OCI-M2 (cell line): ENCODE results near the gene BBC3.
A peak's percentile ranks its signal among the peaks of the same experiment; 100 is the strongest.
"Not testable (repeated sequence)": the region's sequence is repeated elsewhere in the genome, so short reads cannot be mapped to it uniquely, and the experiment has no call there.

Experiments used
- DNase-seq: peaks from one replicate; lab custom pipeline; 2025; ENCODE audit not compliant: unreplicated experiment; lab: John Stamatoyannopoulos, UW

Gene BBC3

DNA sequence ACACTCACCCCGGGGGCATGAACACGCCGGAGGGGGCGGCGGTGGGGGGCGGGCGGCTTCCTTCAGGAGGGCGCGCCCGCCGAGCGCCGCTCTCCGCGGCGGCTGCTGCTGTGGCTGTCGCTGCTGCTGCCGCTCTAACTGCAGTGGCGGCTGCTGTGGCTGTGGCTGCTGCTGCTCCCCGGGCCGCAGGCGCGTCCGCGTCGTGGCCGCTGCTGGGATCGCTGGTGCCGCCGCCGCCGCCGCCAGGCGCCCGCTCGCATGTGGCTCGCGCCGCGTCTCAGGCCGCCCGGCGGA lies at the start of gene BBC3:
Gene BBC3 (minus strand): TSS at position 279 of the 294 bp plus-strand sequence. CDS start 2,768 bp downstream, outside the sequence.
- no peak for DNase-seq

DNA sequence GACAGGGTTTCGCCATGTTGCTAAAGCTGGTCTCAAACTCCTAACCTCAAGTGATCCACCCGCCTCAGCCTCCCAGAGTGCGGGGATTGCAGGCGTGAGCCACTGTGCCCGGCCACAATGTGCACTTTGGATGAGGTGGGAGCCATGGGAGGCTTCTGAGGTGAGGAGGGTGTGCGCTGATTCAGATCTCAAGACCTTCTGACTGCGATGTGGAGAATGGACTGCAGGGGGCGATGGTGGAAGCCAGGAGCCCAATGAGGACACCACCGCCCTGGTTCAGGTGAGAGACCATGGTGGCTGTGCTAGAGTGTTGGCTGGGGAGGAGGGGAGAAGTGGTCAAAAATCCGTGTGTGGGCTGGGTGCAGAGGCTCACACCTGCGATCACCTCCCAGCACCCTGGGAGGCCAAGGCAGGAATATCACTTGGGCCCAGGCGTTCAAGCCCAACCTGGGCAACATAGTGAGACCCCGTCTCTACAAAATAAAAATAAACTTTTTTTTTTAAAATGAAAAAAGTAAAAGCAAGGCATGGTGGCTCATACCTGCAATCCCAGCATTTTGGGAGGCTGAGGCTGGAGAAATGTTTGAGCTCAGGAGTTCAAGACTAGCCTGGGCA lies 49.3 kb upstream of the BBC3 start:
- DNase-seq: no peak

DNA sequence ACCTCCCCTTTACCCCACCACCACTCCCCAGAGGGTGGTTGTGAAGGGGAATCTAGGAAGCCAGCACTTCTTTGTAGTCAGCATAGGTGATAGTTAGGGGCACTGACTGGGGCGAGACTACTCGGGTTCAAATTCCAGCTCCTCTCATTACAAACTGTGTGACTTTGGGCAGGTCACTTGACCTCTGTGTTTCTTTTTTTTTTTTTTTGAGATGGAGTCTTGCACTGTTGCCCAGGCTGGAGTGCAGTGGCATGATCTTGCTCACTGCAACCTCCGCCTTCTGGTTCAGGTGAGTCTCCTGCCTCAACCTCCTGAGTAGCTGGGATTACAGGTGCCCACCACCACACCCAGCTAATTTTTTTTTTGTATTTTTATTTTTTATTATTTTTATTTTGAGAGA lies 45.5 kb upstream of the BBC3 start:
- not testable (repeated sequence) for DNase-seq

GRCh38 chr19:47275791-47276461 lies 44.9 kb upstream of the BBC3 start:
- DNase-seq: no peak

- DNase-seq: no peak
Measured at GRCh38 chr19:47274891-47275761, 44.1 kb upstream of the BBC3 start.

DNA sequence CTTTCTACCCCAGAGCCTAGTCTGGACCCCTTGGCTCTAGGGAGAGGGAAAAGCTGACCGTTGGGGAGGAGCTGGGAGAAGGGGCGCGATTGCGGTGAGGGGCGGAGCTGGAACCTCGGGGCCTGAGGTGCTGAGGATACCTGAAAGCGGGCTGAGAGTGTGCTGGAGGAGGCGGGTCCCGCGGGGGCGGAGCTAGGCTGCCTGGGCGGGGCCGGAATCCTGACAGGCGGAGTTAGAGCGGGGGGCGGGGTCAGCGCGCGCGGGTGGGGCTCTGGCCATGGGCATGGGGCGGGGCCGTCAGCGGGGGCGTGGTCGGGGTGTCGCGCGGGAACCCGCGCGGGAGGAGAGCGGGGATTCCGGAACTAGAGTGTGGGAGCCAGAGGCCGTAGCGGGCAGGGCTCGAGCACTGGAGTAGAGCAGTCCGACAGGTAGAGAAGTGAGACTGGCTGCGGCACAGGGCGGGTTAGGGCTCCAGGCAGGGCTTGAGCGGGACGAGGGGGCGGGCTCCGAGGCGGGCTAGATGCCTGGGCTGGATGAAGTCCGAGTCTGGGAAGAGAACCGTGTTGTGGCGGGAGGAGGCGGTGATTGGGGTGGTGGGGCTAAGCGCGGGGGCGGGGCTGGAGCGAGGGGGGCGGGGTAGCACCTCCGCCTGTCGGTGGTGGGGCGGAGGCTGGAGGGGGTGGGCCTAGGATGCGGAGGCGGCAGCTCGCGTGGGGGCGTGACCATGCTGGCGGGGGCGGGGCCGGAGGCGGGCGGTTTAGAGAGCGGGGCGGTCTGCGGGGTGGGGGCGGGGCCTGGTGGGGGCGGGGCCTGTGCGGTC lies 43.3 kb upstream of the BBC3 start, which contains the start of gene INAFM1:
Gene INAFM1 (plus strand): TSS at position 815 of the 820 bp plus-strand sequence. CDS start 35 bp downstream, outside the sequence.
- DNase-seq: peak; percentile 83

GRCh38 chr19:47273313-47274070 lies 42.5 kb upstream of the BBC3 start:
- peak; percentile 79 for DNase-seq

- peak; percentile 80 for DNase-seq
Measured at GRCh38 chr19:47272448-47273312, 41.7 kb upstream of the BBC3 start.

DNA sequence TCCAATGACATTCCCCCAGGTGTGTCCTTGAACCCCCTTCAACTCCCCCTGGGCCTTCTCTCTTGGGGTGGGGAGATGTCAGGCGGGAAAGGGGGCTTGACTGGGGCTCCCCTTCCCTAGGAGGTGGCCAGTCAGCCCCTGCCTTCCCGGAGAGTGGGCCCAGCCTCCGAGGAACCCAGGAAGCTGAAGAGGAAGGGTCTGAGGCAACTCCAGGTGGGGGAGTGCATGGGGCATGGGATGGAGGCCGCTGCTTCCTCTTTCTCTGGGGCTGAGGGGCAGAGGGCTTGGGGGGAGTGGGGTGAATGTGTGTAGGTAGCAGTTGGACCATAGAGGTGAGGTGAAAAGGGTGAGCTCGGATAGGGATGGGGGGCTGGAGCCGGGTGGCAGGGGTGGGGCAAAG lies 41.0 kb upstream of the BBC3 start:
- no peak for DNase-seq

GRCh38 chr19:47270408-47270807 lies 39.4 kb upstream of the BBC3 start:
- DNase-seq: no peak

DNA sequence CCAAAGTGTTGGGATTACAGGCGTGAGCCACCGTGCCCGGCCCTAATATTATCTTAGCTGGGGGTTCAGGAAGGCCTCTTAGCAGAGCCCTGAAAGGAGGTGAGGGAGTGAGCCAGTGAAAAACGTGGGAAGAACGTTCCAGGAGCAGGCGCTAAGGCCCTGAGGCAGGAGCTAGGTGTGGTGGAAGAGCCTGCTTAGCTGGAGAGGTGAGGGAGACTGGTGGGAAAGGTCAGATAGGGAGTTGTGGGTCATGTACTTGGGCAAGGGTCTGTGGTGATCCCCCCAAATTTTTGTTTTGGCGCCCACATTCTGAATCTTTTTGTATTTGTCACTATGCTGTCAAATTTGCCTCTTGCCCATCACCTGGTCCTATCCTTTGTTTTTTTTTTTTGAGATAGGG lies 38.6 kb upstream of the BBC3 start:
- no peak for DNase-seq

DNA sequence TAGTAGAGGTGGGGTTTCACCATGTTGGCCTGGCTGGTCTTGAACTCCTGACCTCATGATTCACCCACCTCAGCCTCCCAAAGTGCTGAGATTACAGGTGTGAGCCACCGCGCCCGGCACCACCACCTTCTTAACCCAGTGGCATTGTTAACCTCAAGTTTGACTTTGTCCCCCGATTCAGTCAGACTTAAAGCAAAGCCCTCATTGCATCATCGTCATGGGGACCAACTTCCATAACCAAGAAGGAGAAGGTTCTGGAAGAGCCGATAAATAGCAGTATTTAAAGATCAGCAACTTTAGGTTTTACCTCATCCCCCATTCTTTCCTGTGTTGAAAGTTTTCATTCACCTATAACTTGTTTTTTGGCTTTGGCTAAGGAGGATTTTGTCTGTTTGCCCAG lies 37.0 kb upstream of the BBC3 start:
- no peak for DNase-seq

GRCh38 chr19:47267350-47267759 lies 36.4 kb upstream of the BBC3 start:
- no peak for DNase-seq

DNA sequence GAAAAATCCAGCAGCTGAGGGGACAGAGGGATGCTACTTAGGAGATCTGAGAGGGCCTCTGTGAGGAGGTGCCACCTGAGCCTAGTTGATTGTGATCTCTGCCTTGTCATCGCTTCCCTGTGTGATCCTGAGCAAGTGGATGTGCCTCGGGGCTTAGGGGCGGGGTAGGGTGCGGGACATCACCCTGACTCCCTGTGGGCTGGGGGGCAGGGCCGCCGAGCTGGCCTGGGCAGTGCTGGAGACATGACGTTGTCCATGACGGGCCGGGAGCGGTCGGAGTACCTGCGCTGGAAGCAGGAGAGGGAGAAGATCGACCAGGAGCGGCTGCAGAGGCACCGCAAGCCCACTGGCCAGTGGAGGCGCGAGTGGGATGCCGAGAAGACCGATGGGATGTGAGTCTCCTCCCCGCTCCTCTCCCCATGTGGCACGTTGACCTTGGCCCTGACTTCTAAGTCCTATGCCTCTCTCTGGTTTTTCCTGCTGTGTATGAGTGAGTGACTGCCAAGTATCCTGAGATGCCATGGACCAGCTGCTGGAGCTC lies 35.5 kb upstream of the BBC3 start:
- DNase-seq: no peak

GRCh38 chr19:47264629-47265028 lies 33.6 kb upstream of the BBC3 start:
- DNase-seq: no peak

- DNase-seq: not testable (repeated sequence)
Measured at GRCh38 chr19:47261946-47262793, 31.2 kb upstream of the BBC3 start.

DNA sequence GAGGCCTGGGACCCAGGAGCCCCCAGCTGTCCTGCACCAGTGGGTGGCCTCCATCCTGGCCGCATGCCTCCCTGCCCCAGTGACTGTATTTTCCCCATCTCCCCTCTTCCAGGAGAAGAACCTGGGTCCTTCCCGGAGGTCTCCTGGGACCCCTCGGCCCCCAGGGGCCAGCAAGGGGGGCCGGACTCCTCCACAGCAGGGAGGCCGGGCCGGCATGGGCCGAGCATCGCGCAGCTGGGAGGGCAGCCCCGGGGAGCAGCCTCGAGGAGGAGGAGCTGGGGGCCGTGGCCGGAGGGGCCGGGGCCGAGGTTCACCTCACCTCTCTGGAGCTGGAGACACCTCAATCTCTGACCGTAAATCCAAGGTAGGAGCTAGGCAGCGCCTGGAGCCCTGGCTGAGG lies 29.5 kb upstream of the BBC3 start:
- DNase-seq: no peak

DNA sequence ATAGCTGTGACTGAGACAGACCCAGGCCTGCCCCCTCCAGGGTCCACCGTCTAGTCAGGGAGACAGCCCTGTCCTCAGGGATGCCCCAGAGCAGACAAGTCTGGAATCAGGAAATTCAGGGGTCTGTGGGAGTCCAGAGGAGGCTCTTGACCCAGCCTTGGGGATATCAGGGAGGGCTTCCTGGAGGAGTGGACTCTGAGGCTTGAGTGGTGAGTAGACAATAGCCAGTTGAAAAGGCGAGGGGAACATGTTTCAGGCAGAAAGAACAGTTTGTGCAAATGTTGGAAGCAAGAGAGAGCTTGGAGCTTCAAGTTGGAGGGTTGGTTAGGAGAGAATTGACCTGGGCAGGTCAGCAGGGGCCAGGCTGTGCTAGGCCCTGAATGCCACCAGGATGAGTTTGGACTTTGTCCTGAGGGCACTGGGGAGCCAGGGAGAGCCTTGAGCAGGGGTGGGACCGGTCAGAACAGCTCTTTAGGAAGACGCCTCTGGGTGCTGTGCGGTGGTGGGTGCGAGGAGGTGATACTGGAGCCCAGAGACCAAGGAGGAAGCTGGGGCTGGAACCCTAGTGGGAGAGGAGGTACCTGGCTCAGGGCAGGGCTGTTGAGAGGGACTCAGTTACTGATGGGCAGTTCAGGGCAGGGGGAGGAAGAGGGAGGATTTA lies 28.0 kb upstream of the BBC3 start:
- DNase-seq: no peak
